ENCODE results near the gene PSME3.
"Not testable (repeated sequence)": the region's sequence is repeated elsewhere in the genome, so short reads cannot be mapped to it uniquely, and the experiment has no call there.

The PSME3 gene

GRCh38 chr17:42878123-42878880, 45.1 kb downstream of the PSME3 start:
- no peak for DNase-seq (ENCODE audit: low read depth in 2 of 2)

- DNase-seq (ENCODE audit: low read depth in 2 of 2): no peak
Measured at GRCh38 chr17:42878924-42879595, 45.9 kb downstream of the PSME3 start.

- no peak for DNase-seq (ENCODE audit: low read depth in 2 of 2)
Measured at GRCh38 chr17:42879596-42879985, 46.4 kb downstream of the PSME3 start.

GRCh38 chr17:42880776-42881310, 47.6 kb downstream of the PSME3 start:
- no peak for DNase-seq (ENCODE audit: low read depth in 2 of 2)

GRCh38 chr17:42881706-42882105, 48.5 kb downstream of the PSME3 start:
- not testable (repeated sequence) for DNase-seq (ENCODE audit: low read depth in 2 of 2)

GRCh38 chr17:42882166-42882565, 49.0 kb downstream of the PSME3 start:
- DNase-seq (ENCODE audit: low read depth in 2 of 2): no peak

- DNase-seq (ENCODE audit: low read depth in 2 of 2): no peak
Measured at GRCh38 chr17:42883802-42884558, 50.8 kb downstream of the PSME3 start.

- not testable (repeated sequence) for DNase-seq (ENCODE audit: low read depth in 2 of 2)
Measured at GRCh38 chr17:42885806-42886205, 52.6 kb downstream of the PSME3 start.

- DNase-seq (ENCODE audit: low read depth in 2 of 2): no peak
Measured at GRCh38 chr17:42886283-42887176, 53.3 kb downstream of the PSME3 start.

- DNase-seq (ENCODE audit: low read depth in 2 of 2): no peak
Measured at GRCh38 chr17:42889809-42890208, 56.6 kb downstream of the PSME3 start.

- DNase-seq (ENCODE audit: low read depth in 2 of 2): no peak
Measured at GRCh38 chr17:42891539-42892152, 58.4 kb downstream of the PSME3 start.

GRCh38 chr17:42893359-42893758, 60.2 kb downstream of the PSME3 start:
- no peak for DNase-seq (ENCODE audit: low read depth in 2 of 2)
